ENCODE data around the gene MVK.

MVK gene

GRCh38 chr12:109632342-109632741, 58.7 kb downstream of the MVK start:
- DNase-seq (ENCODE audit: low read depth) = no peak

GRCh38 chr12:109635717-109636116, 62.1 kb downstream of the MVK start:
- no peak for DNase-seq (ENCODE audit: low read depth)

GRCh38 chr12:109637348-109637747, 63.8 kb downstream of the MVK start:
- no peak for DNase-seq (ENCODE audit: low read depth)

- no peak for DNase-seq (ENCODE audit: low read depth)
Observed at GRCh38 chr12:109637996-109638395, 64.4 kb downstream of the MVK start.

- no peak for DNase-seq (ENCODE audit: low read depth)
Observed at GRCh38 chr12:109638735-109639134, 65.1 kb downstream of the MVK start.

GRCh38 chr12:109639151-109639872, 65.7 kb downstream of the MVK start:
- DNase-seq (ENCODE audit: low read depth) = no peak

- DNase-seq (ENCODE audit: low read depth) = no peak
Observed at GRCh38 chr12:109640961-109641360, 67.4 kb downstream of the MVK start.

- no peak for DNase-seq (ENCODE audit: low read depth)
Observed at GRCh38 chr12:109641422-109641821, 67.8 kb downstream of the MVK start.

GRCh38 chr12:109642506-109643132, 69.0 kb downstream of the MVK start:
- no peak for DNase-seq (ENCODE audit: low read depth)

GRCh38 chr12:109645194-109645593, 71.6 kb downstream of the MVK start:
- DNase-seq (ENCODE audit: low read depth) = no peak

- DNase-seq (ENCODE audit: low read depth) = no peak
Observed at GRCh38 chr12:109645708-109646107, 72.1 kb downstream of the MVK start.

All from stimulated activated CD4-positive, alpha-beta T cell treated with anti-CD3 and anti-CD28 coated beads, Interleukin-2, amount 100 ng/mL, for 4 hours (primary cell).